ENCODE measurements around the gene TENM3. TPM values are rescaled to one million over a fixed set of nuclear protein-coding genes. Genes with fewer than 3 reads are reported as not detected.

The TENM3 gene
- total and polyA plus RNA-seq, 2 of the 8 experiments (the other 6 are each of a cell fraction or from before 2014, with no cell fraction given), result 36.9 to 69.3 TPM

DNA sequence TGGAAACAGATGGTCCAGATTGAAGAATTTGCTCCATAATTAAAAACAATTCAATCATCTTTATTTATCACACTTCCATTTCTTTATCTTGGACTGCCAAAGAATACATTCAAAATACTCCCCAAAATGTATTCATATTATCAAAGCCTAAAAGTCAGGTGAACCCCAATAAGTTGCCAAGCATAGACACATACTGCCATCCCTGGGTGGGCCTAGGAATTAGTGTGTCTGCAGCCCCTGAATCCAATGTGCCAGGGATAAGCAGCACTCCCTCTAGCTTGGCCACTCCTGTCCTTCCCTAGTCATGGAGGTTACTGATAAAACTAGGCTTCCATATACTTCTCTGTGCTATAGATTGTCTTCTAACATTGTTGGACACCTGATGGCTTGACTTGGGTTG is 199.9 kb downstream of the TENM3 start:
- Histone ChIP-seq H4K91ac (replicated peaks; ENCODE audit: insufficient read length, low read length) (no peak overlapping the region), H3K79me1 (ENCODE audit: low read depth, low read length) (no peaks in the 10 kb centered on the region), H3K79me2 (ENCODE audit: control insufficient read depth in 1 of 2, insufficient read depth in 2 of 2, low read length in 2 of 2) (no peaks in the 10 kb centered on the region), H4K8ac (ENCODE audit: extremely low read depth, insufficient read depth, low read length) (no peak overlapping the region), H2BK15ac (ENCODE audit: low read length) (no peak overlapping the region), H3K9ac (replicated peaks in 1 of 4; ENCODE audit: extremely low read depth in 1 of 4, low read depth in 3 of 4, low read length in 3 of 4) (no peak overlapping the region), H4K5ac (ENCODE audit: insufficient read length, low read depth, low read length) (no peak overlapping the region), H3K27me3 (replicated peaks in 1 of 4; ENCODE audit: control insufficient read depth in 3 of 4, extremely low read depth in 1 of 4, insufficient read depth in 3 of 4, low read length in 3 of 4) (peaks cover 0 to 4% (median 0%) of the 10 kb centered on the region in 4 experiments; a peak in 2 of 7 replicates), H3K9me3 (ENCODE audit: insufficient read depth in 2 of 2, low read depth in 1 of 2, low read length in 1 of 2) (no peaks in the 10 kb centered on the region), H4K20me1 (replicated peaks in 1 of 2; ENCODE audit: control insufficient read depth in 1 of 2, insufficient read depth in 2 of 2, low read length in 2 of 2) (no peaks in the 10 kb centered on the region), H3K4me1 (replicated peaks in 1 of 4; ENCODE audit: control insufficient read depth in 3 of 4, insufficient read depth in 4 of 4, low read length in 3 of 4) (no peaks in the 10 kb centered on the region), H2BK12ac (ENCODE audit: low read depth, low read length) (no peak overlapping the region), H2AK5ac (ENCODE audit: low read depth, low read length) (no peak overlapping the region), H3K4ac (replicated peaks; ENCODE audit: insufficient read length, low read depth, low read length) (no peak overlapping the region), H3K18ac (ENCODE audit: extremely low read depth, low read length) (no peak overlapping the region), H3K56ac (replicated peaks; ENCODE audit: insufficient read length, low read depth, low read length) (no peak overlapping the region), H3K14ac (ENCODE audit: insufficient read length) (no peak overlapping the region), H3K4me2 (ENCODE audit: insufficient read depth in 1 of 2, low read depth in 2 of 2, low read length in 2 of 2) (no peak overlapping the region), H2AFZ (ENCODE audit: low read length) (no peak overlapping the region), H2BK20ac (ENCODE audit: low read length) (no peak overlapping the region), H3K27ac (ENCODE audit: low read depth, low read length) (no peak overlapping the region), H2BK5ac (ENCODE audit: low read depth, low read length) (no peak overlapping the region), H3K23ac (ENCODE audit: insufficient read length) (no peak overlapping the region), H2BK120ac (replicated peaks; ENCODE audit: low read depth, low read length) (no peak overlapping the region), H3K23me2 (ENCODE audit: low read depth, low read length) (peaks cover 2% of the 10 kb centered on the region; the same call in 1 of the 2 replicates), H3K36me3 (ENCODE audit: control insufficient read depth in 2 of 4, insufficient read depth in 4 of 4, low read length in 3 of 4) (no peaks in the 10 kb centered on the region), H3K4me3 (ENCODE audit: extremely low read depth in 1 of 4, insufficient read depth in 2 of 4, low read depth in 3 of 4, low read length in 4 of 4) (no peak overlapping the region)
- CTCF ChIA-PET (ENCODE audit: partially characterized antibody), result interaction anchor here (0.7 to 1.0 kb wide), 3 partner anchors 12 to 304 kb away, joined by 3 to 5 read pairs (median 3); no protein-coding TSS in a partner anchor
- DNase-seq (ENCODE audit: low read depth in 1 of 2, low spot score in 2 of 2) (no peak), FAIRE-seq (no peak)
- POLR2A ChIA-PET (ENCODE audit: partially characterized antibody), result no interaction called here
- no peak for TF ChIP-seq FOSL1 (IDR thresholded peaks at IDR 0.05; ENCODE audit: insufficient read depth, low read depth, low read length)
- TF ChIP-seq, protein P1, sequence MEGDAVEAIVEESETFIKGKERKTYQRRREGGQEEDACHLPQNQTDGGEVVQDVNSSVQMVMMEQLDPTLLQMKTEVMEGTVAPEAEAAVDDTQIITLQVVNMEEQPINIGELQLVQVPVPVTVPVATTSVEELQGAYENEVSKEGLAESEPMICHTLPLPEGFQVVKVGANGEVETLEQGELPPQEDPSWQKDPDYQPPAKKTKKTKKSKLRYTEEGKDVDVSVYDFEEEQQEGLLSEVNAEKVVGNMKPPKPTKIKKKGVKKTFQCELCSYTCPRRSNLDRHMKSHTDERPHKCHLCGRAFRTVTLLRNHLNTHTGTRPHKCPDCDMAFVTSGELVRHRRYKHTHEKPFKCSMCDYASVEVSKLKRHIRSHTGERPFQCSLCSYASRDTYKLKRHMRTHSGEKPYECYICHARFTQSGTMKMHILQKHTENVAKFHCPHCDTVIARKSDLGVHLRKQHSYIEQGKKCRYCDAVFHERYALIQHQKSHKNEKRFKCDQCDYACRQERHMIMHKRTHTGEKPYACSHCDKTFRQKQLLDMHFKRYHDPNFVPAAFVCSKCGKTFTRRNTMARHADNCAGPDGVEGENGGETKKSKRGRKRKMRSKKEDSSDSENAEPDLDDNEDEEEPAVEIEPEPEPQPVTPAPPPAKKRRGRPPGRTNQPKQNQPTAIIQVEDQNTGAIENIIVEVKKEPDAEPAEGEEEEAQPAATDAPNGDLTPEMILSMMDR (IDR thresholded peaks at IDR 0.05; ENCODE audit: control extremely low read depth in 1 of 3, insufficient read depth in 1 of 3, low read depth in 1 of 3, low read length in 3 of 3), result peak; percentile 8 to 42 (median 25); a peak in 3 of 4 replicates
- TF ChIP-seq RAD21 (IDR thresholded peaks at IDR 0.05 in 1 of 2, conservative IDR thresholded peaks at IDR 0.05 in 1 of 2; ENCODE audit: low read depth in 2 of 2, low read length in 2 of 2), result peak; percentile 56 to 68
